K562 (cell line): ENCODE data around the gene OGDH. TPM values are rescaled to one million over a fixed set of nuclear protein-coding genes. Genes with fewer than 3 reads are reported as not detected.

ENCODE experiments used
- ATAC-seq: fragments of 200-7000 bp; cut with Tn5 transposase; 3 replicates; pipeline ENCODE4 v1.9.1; 2020; ENCODE audit warnings: moderate library complexity
- BruUV-seq: library from RNA; stranded (reverse); fragments of 400-500 nt; replicated peaks from 2 replicates; lab custom pipeline; 2021; lab: Mats Ljungman, UMichigan
- CTCF ChIA-PET: fragments of 300-600 bp; formaldehyde crosslinking; extraction: SDS; loops from one replicate; lab custom pipeline; 2021; ENCODE audit warnings: low intra/inter-chr PET ratio; lab: Yijun Ruan, JAX
- POLR2A ChIA-PET: fragments of 300-600, 350-650 bp; sonication (Branson Sonifier 250); formaldehyde crosslinking; extraction: SDS; loops from one replicate; lab custom pipeline; 2021; ENCODE audit warnings: antibody characterized with exemption, inconsistent platforms; lab: Yijun Ruan, JAX
- DNase-seq, 4 experiments: peaks; one replicate each; pipeline versions ENCODE4 v3.0.0 to v3.0.0-alpha.2; 2011 to 2018; ENCODE audit warnings: low spot score in 3 of 4, mixed read lengths in 3 of 4; ENCODE audit errors: extremely low read depth in 1 of 4
- FAIRE-seq: peaks from 2 replicates; lab custom pipeline; 2011; peaks lifted over from hg19 to GRCh38; lab: Jason Lieb, UNC
- H2AFZ ChIP-seq: 2 replicates; pipeline ENCODE4 v1.6.0; 2011; ENCODE audit warnings: low read depth, low read length, control low read depth, inconsistent platforms
- H3K27ac ChIP-seq: fragments of 200-600 bp; 3 replicates; pipeline ENCODE4 v1.8.0; 2011; ENCODE audit warnings: low read depth, mild to moderate bottlenecking, control low read depth, inconsistent platforms, low read length, moderate library complexity, mixed read lengths; ENCODE audit errors: extremely low read depth
- H3K27me3 ChIP-seq, 2 experiments: fragments of 300-600 bp in 1 of 2; 2 replicates in 1 of 2; 3 replicates in 1 of 2; pipeline versions ENCODE4 v1.6.0 to v1.8.0; 2011; ENCODE audit warnings: inconsistent platforms in 2 of 2, low read length in 2 of 2, mild to moderate bottlenecking in 1 of 2, mixed read lengths in 1 of 2, moderate library complexity in 1 of 2; ENCODE audit not compliant: control insufficient read depth in 2 of 2, insufficient read depth in 2 of 2
- H3K36me3 ChIP-seq: fragments of 300-600 bp; 3 replicates; pipeline ENCODE4 v1.8.0; 2011; ENCODE audit warnings: mild to moderate bottlenecking, low read length, inconsistent platforms; ENCODE audit not compliant: control insufficient read depth, insufficient read depth
- H3K4me1 ChIP-seq, 2 experiments: fragments of 200-600 bp in 1 of 2; replicated peaks in 1 of 2; 2 replicates in 1 of 2; 3 replicates in 1 of 2; pipeline versions ENCODE4 v1.5.1 to v1.8.0; 2011; ENCODE audit warnings: inconsistent platforms in 2 of 2, low read length in 2 of 2, mild to moderate bottlenecking in 1 of 2, mixed read lengths in 1 of 2, moderate library complexity in 1 of 2; ENCODE audit not compliant: control insufficient read depth in 2 of 2, insufficient read depth in 2 of 2
- H3K4me2 ChIP-seq: 2 replicates; pipeline ENCODE4 v1.6.1; 2011; ENCODE audit warnings: low read length, control low read depth, inconsistent platforms, mixed read lengths; ENCODE audit not compliant: insufficient read depth
- H3K4me3 ChIP-seq: fragments of 200-600 bp; sonication (generic), shearing (Covaris generic); 2 replicates; pipeline ENCODE4 v1.5.1; 2016; ENCODE audit warnings: control low read depth, inconsistent platforms
- H3K79me2 ChIP-seq: fragments of 200-600 bp; 3 replicates; pipeline ENCODE4 v1.8.0; 2011; ENCODE audit warnings: low read length, inconsistent platforms; ENCODE audit not compliant: control insufficient read depth, insufficient read depth
- H3K9ac ChIP-seq, 2 experiments: 2 replicates each; pipeline versions ENCODE4 v1.6.0 to v1.6.1; 2011; ENCODE audit warnings: low read depth in 2 of 2, low read length in 2 of 2, control low read depth in 1 of 2, inconsistent platforms in 1 of 2, mild to moderate bottlenecking in 1 of 2, mixed read lengths in 1 of 2; ENCODE audit not compliant: insufficient read depth in 1 of 2
- H3K9me1 ChIP-seq: one replicate; pipeline ENCODE4 v1.6.0; 2011; ENCODE audit warnings: inconsistent platforms, mild to moderate bottlenecking, low read length, moderate library complexity; ENCODE audit not compliant: control insufficient read depth, insufficient read depth
- H3K9me3 ChIP-seq: replicated peaks from 2 replicates; pipeline ENCODE4 v1.5.1; 2011; ENCODE audit warnings: low read depth, low read length, inconsistent platforms; ENCODE audit not compliant: control insufficient read depth, insufficient read depth
- H4K20me1 ChIP-seq: replicated peaks from 2 replicates; pipeline ENCODE4 v1.6.1; 2011; ENCODE audit warnings: low read length, inconsistent platforms, mixed read lengths; ENCODE audit not compliant: control insufficient read depth, insufficient read depth
- ZKSCAN3 ChIP-seq: fragments of 250-450 bp; sonication (Bioruptor Pico); IDR thresholded peaks from 2 replicates; pipeline ENCODE4 v1.4.0; 2020
- WGBS: fragments of 100-300 bp; shearing (Covaris generic); methylation state at CpG from one replicate; pipeline ENCODE4 v1.1.6; 2016; ENCODE audit warnings: low coverage, mixed read lengths; ENCODE audit not compliant: insufficient coverage; ENCODE audit errors: missing lambda C conversion rate; 5-methylcytosine and 5-hydroxymethylcytosine counted together
- in situ Hi-C: fragments of 300-500 bp; cut with MboI; formaldehyde crosslinking; loops from 4 replicates; pipeline ENCODE4 v1.15.0; 2018; ENCODE audit warnings: inconsistent platforms, mixed read lengths
- intact Hi-C: fragments of 100-400 bp; cut with micrococcal nuclease; formaldehyde crosslinking; loops from 2 replicates; pipeline ENCODE4 v1.14.2; 2022
- polyA plus RNA-seq, 8 experiments: library from polyadenylated mRNA; depleted of rRNA in 4 of 8; stranded (reverse) in 5 of 8; unstranded in 3 of 8; fragments of >200 nt; fragmentation: Nextera tagmentation in 2 of 8; fragmentation: Illumina TruSeq in 1 of 8; extraction: Ambion mirVana in 2 of 8; extraction: Trizol in 1 of 8; gene quantifications; 2 replicates each; pipeline versions ENCODE4 v1.2.1 to v1.2.3, GENCODE V29; 2011 to 2014; ENCODE audit warnings: inconsistent platforms in 1 of 8, missing spikeins in 1 of 8
- total RNA-seq, 7 experiments: library from RNA; depleted of rRNA in 6 of 7; stranded (reverse); fragments of >200 nt in 6 of 7; fragmentation: Illumina TruSeq in 2 of 7; extraction: Trizol in 2 of 7; gene quantifications; 2 replicates each; pipeline versions ENCODE4 v1.2.1 to v1.2.3, GENCODE V29; 2011 to 2021; ENCODE audit warnings: low replicate concordance in 1 of 7
- TF ChIP-seq, protein P1 (sequence below): sonication (generic); formaldehyde crosslinking; IDR thresholded peaks from 2 replicates; pipeline ENCODE4 v1.8.0; 2022; ENCODE audit warnings: missing genetic modification reagents, mild to moderate bottlenecking, borderline replicate concordance
- TF ChIP-seq, protein P2 (sequence below): sonication (generic); formaldehyde crosslinking; IDR thresholded peaks from 2 replicates; pipeline ENCODE4 v1.8.0; 2022; ENCODE audit warnings: mild to moderate bottlenecking, missing genetic modification reagents
- TF ChIP-seq, protein P3 (sequence below): sonication (generic); formaldehyde crosslinking; IDR thresholded peaks from 2 replicates; pipeline ENCODE4 v1.4.0; 2020; ENCODE audit warnings: mild to moderate bottlenecking, missing genetic modification reagents
- TF ChIP-seq, protein P4 (sequence below), 2 experiments: fragments of 450-650 bp in 1 of 2; sonication (generic) in 1 of 2; formaldehyde crosslinking; conservative IDR thresholded peaks; 2 replicates each; pipeline versions ENCODE4 v1.4.0 to v1.8.1; 2020 to 2022; ENCODE audit warnings: mild to moderate bottlenecking in 1 of 2, missing genetic modification reagents in 1 of 2
- TF ChIP-seq, protein P5 (sequence below): fragments of 250-450 bp; sonication (Bioruptor Pico); IDR thresholded peaks from 2 replicates; pipeline ENCODE4 v1.4.0; 2020; ENCODE audit warnings: mild to moderate bottlenecking, moderate library complexity

Gene OGDH
- total and polyA plus RNA-seq, 9 of the 15 experiments (the other 6 are each of a cell fraction or from before 2014, with no cell fraction given), result 3.1 to 80.3 (median 23.5) TPM

DNA sequence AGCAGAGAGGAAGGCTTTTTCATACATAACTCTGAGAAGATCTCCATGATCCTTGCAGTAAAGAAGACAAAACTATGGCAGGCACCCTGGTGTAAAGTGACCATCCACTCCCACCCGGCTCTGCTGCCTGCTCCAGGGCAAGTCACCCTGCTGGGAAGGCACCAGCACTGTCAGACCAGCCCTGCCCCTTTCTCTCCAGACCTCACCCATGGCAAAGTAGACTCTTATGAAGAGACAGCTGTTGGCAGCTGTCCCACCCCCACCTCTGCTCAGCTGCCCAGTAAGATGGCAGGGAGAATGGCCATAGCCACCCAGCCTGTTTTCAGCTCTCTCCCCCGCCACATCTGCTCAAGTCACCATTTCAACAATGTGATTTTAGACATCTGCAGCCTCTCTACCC is 133.6 kb downstream of the OGDH start:
- Histone ChIP-seq H3K4me2 (no peak overlapping the region), H3K9me1 (no peaks in the 10 kb centered on the region), H3K9me3 (no peaks in the 10 kb centered on the region), H3K79me2 (no peaks in the 10 kb centered on the region), H3K27me3 (no peaks in the 10 kb centered on the region), H3K4me3 (no peak overlapping the region), H4K20me1 (no peaks in the 10 kb centered on the region), H3K4me1 (peaks cover 0 to 7% of the 10 kb centered on the region in 2 experiments; a peak in 3 of 5 replicates), H3K36me3 (no peaks in the 10 kb centered on the region), H2AFZ (no peak overlapping the region), H3K9ac (peak overlapping the region in 1 of 2 experiments; percentile 78; a peak in 1 of 4 replicates), H3K27ac (no peak overlapping the region)
- DNase-seq (no peak), ATAC-seq (no peak), FAIRE-seq (no peak)
- CTCF ChIA-PET, result no interaction called here
- BruUV-seq, result no TSS peak
- POLR2A ChIA-PET, result interaction anchor here (0.7 to 0.9 kb wide), 3 partner anchors 11 to 174 kb away, joined by 3 to 4 read pairs (median 3); no protein-coding TSS in a partner anchor
- intact Hi-C loops (loop anchor here (10.0 kb wide), 1 partner anchor 105 kb away; the partner anchor contains the start of gene H2AZ2), in situ Hi-C loops (no loop called here)
- WGBS, result 56% methylated on average over 2 of the region's 2 CpGs
- TF ChIP-seq, protein P1, sequence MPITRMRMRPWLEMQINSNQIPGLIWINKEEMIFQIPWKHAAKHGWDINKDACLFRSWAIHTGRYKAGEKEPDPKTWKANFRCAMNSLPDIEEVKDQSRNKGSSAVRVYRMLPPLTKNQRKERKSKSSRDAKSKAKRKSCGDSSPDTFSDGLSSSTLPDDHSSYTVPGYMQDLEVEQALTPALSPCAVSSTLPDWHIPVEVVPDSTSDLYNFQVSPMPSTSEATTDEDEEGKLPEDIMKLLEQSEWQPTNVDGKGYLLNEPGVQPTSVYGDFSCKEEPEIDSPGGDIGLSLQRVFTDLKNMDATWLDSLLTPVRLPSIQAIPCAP (CRISPR knock-in tag), result no peak
- TF ChIP-seq, protein P2, sequence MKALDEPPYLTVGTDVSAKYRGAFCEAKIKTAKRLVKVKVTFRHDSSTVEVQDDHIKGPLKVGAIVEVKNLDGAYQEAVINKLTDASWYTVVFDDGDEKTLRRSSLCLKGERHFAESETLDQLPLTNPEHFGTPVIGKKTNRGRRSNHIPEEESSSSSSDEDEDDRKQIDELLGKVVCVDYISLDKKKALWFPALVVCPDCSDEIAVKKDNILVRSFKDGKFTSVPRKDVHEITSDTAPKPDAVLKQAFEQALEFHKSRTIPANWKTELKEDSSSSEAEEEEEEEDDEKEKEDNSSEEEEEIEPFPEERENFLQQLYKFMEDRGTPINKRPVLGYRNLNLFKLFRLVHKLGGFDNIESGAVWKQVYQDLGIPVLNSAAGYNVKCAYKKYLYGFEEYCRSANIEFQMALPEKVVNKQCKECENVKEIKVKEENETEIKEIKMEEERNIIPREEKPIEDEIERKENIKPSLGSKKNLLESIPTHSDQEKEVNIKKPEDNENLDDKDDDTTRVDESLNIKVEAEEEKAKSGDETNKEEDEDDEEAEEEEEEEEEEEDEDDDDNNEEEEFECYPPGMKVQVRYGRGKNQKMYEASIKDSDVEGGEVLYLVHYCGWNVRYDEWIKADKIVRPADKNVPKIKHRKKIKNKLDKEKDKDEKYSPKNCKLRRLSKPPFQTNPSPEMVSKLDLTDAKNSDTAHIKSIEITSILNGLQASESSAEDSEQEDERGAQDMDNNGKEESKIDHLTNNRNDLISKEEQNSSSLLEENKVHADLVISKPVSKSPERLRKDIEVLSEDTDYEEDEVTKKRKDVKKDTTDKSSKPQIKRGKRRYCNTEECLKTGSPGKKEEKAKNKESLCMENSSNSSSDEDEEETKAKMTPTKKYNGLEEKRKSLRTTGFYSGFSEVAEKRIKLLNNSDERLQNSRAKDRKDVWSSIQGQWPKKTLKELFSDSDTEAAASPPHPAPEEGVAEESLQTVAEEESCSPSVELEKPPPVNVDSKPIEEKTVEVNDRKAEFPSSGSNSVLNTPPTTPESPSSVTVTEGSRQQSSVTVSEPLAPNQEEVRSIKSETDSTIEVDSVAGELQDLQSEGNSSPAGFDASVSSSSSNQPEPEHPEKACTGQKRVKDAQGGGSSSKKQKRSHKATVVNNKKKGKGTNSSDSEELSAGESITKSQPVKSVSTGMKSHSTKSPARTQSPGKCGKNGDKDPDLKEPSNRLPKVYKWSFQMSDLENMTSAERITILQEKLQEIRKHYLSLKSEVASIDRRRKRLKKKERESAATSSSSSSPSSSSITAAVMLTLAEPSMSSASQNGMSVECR (CRISPR knock-in tag), result no peak
- TF ChIP-seq, protein P3, sequence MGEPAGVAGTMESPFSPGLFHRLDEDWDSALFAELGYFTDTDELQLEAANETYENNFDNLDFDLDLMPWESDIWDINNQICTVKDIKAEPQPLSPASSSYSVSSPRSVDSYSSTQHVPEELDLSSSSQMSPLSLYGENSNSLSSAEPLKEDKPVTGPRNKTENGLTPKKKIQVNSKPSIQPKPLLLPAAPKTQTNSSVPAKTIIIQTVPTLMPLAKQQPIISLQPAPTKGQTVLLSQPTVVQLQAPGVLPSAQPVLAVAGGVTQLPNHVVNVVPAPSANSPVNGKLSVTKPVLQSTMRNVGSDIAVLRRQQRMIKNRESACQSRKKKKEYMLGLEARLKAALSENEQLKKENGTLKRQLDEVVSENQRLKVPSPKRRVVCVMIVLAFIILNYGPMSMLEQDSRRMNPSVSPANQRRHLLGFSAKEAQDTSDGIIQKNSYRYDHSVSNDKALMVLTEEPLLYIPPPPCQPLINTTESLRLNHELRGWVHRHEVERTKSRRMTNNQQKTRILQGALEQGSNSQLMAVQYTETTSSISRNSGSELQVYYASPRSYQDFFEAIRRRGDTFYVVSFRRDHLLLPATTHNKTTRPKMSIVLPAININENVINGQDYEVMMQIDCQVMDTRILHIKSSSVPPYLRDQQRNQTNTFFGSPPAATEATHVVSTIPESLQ (CRISPR knock-in tag), result no peak
- no peak for TF ChIP-seq ZKSCAN3 (CRISPR knock-in tag)
- TF ChIP-seq, protein P4, sequence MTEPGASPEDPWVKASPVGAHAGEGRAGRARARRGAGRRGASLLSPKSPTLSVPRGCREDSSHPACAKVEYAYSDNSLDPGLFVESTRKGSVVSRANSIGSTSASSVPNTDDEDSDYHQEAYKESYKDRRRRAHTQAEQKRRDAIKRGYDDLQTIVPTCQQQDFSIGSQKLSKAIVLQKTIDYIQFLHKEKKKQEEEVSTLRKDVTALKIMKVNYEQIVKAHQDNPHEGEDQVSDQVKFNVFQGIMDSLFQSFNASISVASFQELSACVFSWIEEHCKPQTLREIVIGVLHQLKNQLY (CRISPR knock-in tag; conservative IDR thresholded peaks at IDR 0.05), result no peak
- TF ChIP-seq, protein P5, sequence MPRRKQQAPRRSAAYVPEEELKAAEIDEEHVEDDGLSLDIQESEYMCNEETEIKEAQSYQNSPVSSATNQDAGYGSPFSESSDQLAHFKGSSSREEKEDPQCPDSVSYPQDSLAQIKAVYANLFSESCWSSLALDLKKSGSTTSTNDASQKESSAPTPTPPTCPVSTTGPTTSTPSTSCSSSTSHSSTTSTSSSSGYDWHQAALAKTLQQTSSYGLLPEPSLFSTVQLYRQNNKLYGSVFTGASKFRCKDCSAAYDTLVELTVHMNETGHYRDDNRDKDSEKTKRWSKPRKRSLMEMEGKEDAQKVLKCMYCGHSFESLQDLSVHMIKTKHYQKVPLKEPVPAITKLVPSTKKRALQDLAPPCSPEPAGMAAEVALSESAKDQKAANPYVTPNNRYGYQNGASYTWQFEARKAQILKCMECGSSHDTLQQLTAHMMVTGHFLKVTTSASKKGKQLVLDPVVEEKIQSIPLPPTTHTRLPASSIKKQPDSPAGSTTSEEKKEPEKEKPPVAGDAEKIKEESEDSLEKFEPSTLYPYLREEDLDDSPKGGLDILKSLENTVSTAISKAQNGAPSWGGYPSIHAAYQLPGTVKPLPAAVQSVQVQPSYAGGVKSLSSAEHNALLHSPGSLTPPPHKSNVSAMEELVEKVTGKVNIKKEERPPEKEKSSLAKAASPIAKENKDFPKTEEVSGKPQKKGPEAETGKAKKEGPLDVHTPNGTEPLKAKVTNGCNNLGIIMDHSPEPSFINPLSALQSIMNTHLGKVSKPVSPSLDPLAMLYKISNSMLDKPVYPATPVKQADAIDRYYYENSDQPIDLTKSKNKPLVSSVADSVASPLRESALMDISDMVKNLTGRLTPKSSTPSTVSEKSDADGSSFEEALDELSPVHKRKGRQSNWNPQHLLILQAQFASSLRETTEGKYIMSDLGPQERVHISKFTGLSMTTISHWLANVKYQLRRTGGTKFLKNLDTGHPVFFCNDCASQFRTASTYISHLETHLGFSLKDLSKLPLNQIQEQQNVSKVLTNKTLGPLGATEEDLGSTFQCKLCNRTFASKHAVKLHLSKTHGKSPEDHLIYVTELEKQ (CRISPR knock-in tag), result no peak
